Measurements from ENCODE around the gene GLDC.
A peak's percentile ranks its signal among the peaks of the same experiment; 100 is the strongest.

Gene GLDC

GRCh38 chr9:6680797-6681146 is 35.2 kb upstream of the GLDC start:
- H3K4me3 ChIP-seq (ENCODE audit: low read depth in 1 of 2, low read length in 2 of 2) = peak overlapping the region; percentile 77 to 97
- no peaks in the 10 kb centered on the region for H3K27me3 ChIP-seq (ENCODE audit: control insufficient read depth in 1 of 2, insufficient read depth in 2 of 2, low read length in 2 of 2)
- peak overlapping the region; percentile 91 to 96 for H3K9ac ChIP-seq (ENCODE audit: low read depth in 1 of 2, low read length in 2 of 2)
- peaks cover 3 to 8% of the 10 kb centered on the region in 2 donors for H3K4me1 ChIP-seq (ENCODE audit: control insufficient read depth in 1 of 2, insufficient read depth in 2 of 2, low read length in 2 of 2)
- peak overlapping the region; percentile 99 for H3K27ac ChIP-seq (ENCODE audit: low read depth, low read length)
- no peaks in the 10 kb centered on the region for H3K36me3 ChIP-seq (ENCODE audit: control insufficient read depth in 1 of 2, insufficient read depth in 2 of 2, low read length in 2 of 2)
- no peaks in the 10 kb centered on the region for H3K9me3 ChIP-seq (ENCODE audit: control insufficient read depth in 1 of 2, low read length in 2 of 2)

GRCh38 chr9:6677803-6678202 is 32.3 kb upstream of the GLDC start:
- Histone ChIP-seq H3K27me3 (ENCODE audit: control insufficient read depth in 1 of 2, insufficient read depth in 2 of 2, low read length in 2 of 2) (no peaks in the 10 kb centered on the region), H3K4me3 (ENCODE audit: low read depth in 1 of 2, low read length in 2 of 2) (no peak overlapping the region), H3K36me3 (ENCODE audit: control insufficient read depth in 1 of 2, insufficient read depth in 2 of 2, low read length in 2 of 2) (no peaks in the 10 kb centered on the region), H3K27ac (ENCODE audit: low read depth, low read length) (no peak overlapping the region), H3K9ac (ENCODE audit: low read depth in 1 of 2, low read length in 2 of 2) (no peak overlapping the region), H3K9me3 (ENCODE audit: control insufficient read depth in 1 of 2, low read length in 2 of 2) (no peaks in the 10 kb centered on the region), H3K4me1 (ENCODE audit: control insufficient read depth in 1 of 2, insufficient read depth in 2 of 2, low read length in 2 of 2) (peaks cover 3 to 4% of the 10 kb centered on the region in 2 donors)

- Histone ChIP-seq H3K36me3 (ENCODE audit: control insufficient read depth in 1 of 2, insufficient read depth in 2 of 2, low read length in 2 of 2) (no peaks in the 10 kb centered on the region), H3K27me3 (ENCODE audit: control insufficient read depth in 1 of 2, insufficient read depth in 2 of 2, low read length in 2 of 2) (no peaks in the 10 kb centered on the region), H3K27ac (ENCODE audit: low read depth, low read length) (no peak overlapping the region), H3K4me3 (ENCODE audit: low read depth in 1 of 2, low read length in 2 of 2) (no peak overlapping the region), H3K9ac (ENCODE audit: low read depth in 1 of 2, low read length in 2 of 2) (no peak overlapping the region), H3K4me1 (ENCODE audit: control insufficient read depth in 1 of 2, insufficient read depth in 2 of 2, low read length in 2 of 2) (peaks cover 0 to 4% of the 10 kb centered on the region in 2 donors), H3K9me3 (ENCODE audit: control insufficient read depth in 1 of 2, low read length in 2 of 2) (no peaks in the 10 kb centered on the region)
Measured at GRCh38 chr9:6676254-6676921, 30.9 kb upstream of the GLDC start.

- H3K4me1 ChIP-seq (ENCODE audit: control insufficient read depth in 1 of 2, insufficient read depth in 2 of 2, low read length in 2 of 2) = peaks cover 0 to under 1% of the 10 kb centered on the region in 2 donors
- H3K4me3 ChIP-seq (ENCODE audit: low read depth in 1 of 2, low read length in 2 of 2) = no peak overlapping the region
- no peak overlapping the region for H3K9ac ChIP-seq (ENCODE audit: low read depth in 1 of 2, low read length in 2 of 2)
- H3K36me3 ChIP-seq (ENCODE audit: control insufficient read depth in 1 of 2, insufficient read depth in 2 of 2, low read length in 2 of 2) = no peaks in the 10 kb centered on the region
- no peaks in the 10 kb centered on the region for H3K27me3 ChIP-seq (ENCODE audit: control insufficient read depth in 1 of 2, insufficient read depth in 2 of 2, low read length in 2 of 2)
- H3K9me3 ChIP-seq (ENCODE audit: control insufficient read depth in 1 of 2, low read length in 2 of 2) = no peaks in the 10 kb centered on the region
- no peak overlapping the region for H3K27ac ChIP-seq (ENCODE audit: low read depth, low read length)
Measured at GRCh38 chr9:6675268-6675667, 29.7 kb upstream of the GLDC start.

- Histone ChIP-seq H3K27me3 (ENCODE audit: control insufficient read depth in 1 of 2, insufficient read depth in 2 of 2, low read length in 2 of 2) (no peaks in the 10 kb centered on the region), H3K9ac (ENCODE audit: low read depth in 1 of 2, low read length in 2 of 2) (no peak overlapping the region), H3K27ac (ENCODE audit: low read depth, low read length) (no peak overlapping the region), H3K4me1 (ENCODE audit: control insufficient read depth in 1 of 2, insufficient read depth in 2 of 2, low read length in 2 of 2) (no peaks in the 10 kb centered on the region), H3K9me3 (ENCODE audit: control insufficient read depth in 1 of 2, low read length in 2 of 2) (no peaks in the 10 kb centered on the region), H3K36me3 (ENCODE audit: control insufficient read depth in 1 of 2, insufficient read depth in 2 of 2, low read length in 2 of 2) (no peaks in the 10 kb centered on the region), H3K4me3 (ENCODE audit: low read depth in 1 of 2, low read length in 2 of 2) (no peak overlapping the region)
Measured at GRCh38 chr9:6673326-6674025, 27.9 kb upstream of the GLDC start.

- no peaks in the 10 kb centered on the region for H3K9me3 ChIP-seq (ENCODE audit: control insufficient read depth in 1 of 2, low read length in 2 of 2)
- H3K36me3 ChIP-seq (ENCODE audit: control insufficient read depth in 1 of 2, insufficient read depth in 2 of 2, low read length in 2 of 2) = no peaks in the 10 kb centered on the region
- H3K27ac ChIP-seq (ENCODE audit: low read depth, low read length) = no peak overlapping the region
- H3K27me3 ChIP-seq (ENCODE audit: control insufficient read depth in 1 of 2, insufficient read depth in 2 of 2, low read length in 2 of 2) = no peaks in the 10 kb centered on the region
- H3K4me3 ChIP-seq (ENCODE audit: low read depth in 1 of 2, low read length in 2 of 2) = no peak overlapping the region
- H3K9ac ChIP-seq (ENCODE audit: low read depth in 1 of 2, low read length in 2 of 2) = no peak overlapping the region
- no peaks in the 10 kb centered on the region for H3K4me1 ChIP-seq (ENCODE audit: control insufficient read depth in 1 of 2, insufficient read depth in 2 of 2, low read length in 2 of 2)
Measured at GRCh38 chr9:6672118-6672517, 26.6 kb upstream of the GLDC start.

GRCh38 chr9:6671416-6671815 is 25.9 kb upstream of the GLDC start:
- H3K27ac ChIP-seq (ENCODE audit: low read depth, low read length) = no peak overlapping the region
- no peak overlapping the region for H3K9ac ChIP-seq (ENCODE audit: low read depth in 1 of 2, low read length in 2 of 2)
- no peaks in the 10 kb centered on the region for H3K4me1 ChIP-seq (ENCODE audit: control insufficient read depth in 1 of 2, insufficient read depth in 2 of 2, low read length in 2 of 2)

GRCh38 chr9:6669881-6670280 is 24.4 kb upstream of the GLDC start:
- H3K27me3 ChIP-seq (ENCODE audit: control insufficient read depth in 1 of 2, insufficient read depth in 2 of 2, low read length in 2 of 2) = no peaks in the 10 kb centered on the region
- H3K36me3 ChIP-seq (ENCODE audit: control insufficient read depth in 1 of 2, insufficient read depth in 2 of 2, low read length in 2 of 2) = no peaks in the 10 kb centered on the region
- H3K4me1 ChIP-seq (ENCODE audit: control insufficient read depth in 1 of 2, insufficient read depth in 2 of 2, low read length in 2 of 2) = peaks cover 0 to 2% of the 10 kb centered on the region in 2 donors
- no peak overlapping the region for H3K27ac ChIP-seq (ENCODE audit: low read depth, low read length)
- H3K9ac ChIP-seq (ENCODE audit: low read depth in 1 of 2, low read length in 2 of 2) = no peak overlapping the region
- no peak overlapping the region for H3K4me3 ChIP-seq (ENCODE audit: low read depth in 1 of 2, low read length in 2 of 2)
- no peaks in the 10 kb centered on the region for H3K9me3 ChIP-seq (ENCODE audit: control insufficient read depth in 1 of 2, low read length in 2 of 2)

More at GRCh38 chr9:6671416-6671815, 25.9 kb upstream of the GLDC start:
- H3K36me3 ChIP-seq (ENCODE audit: control insufficient read depth in 1 of 2, insufficient read depth in 2 of 2, low read length in 2 of 2) = no peaks in the 10 kb centered on the region
- H3K9me3 ChIP-seq (ENCODE audit: control insufficient read depth in 1 of 2, low read length in 2 of 2) = no peaks in the 10 kb centered on the region
- no peak overlapping the region for H3K4me3 ChIP-seq (ENCODE audit: low read depth in 1 of 2, low read length in 2 of 2)
- H3K27me3 ChIP-seq (ENCODE audit: control insufficient read depth in 1 of 2, insufficient read depth in 2 of 2, low read length in 2 of 2) = no peaks in the 10 kb centered on the region

- Histone ChIP-seq H3K27ac (ENCODE audit: low read depth, low read length) (no peak overlapping the region), H3K4me3 (ENCODE audit: low read depth in 1 of 2, low read length in 2 of 2) (no peak overlapping the region), H3K9ac (ENCODE audit: low read depth in 1 of 2, low read length in 2 of 2) (no peak overlapping the region), H3K27me3 (ENCODE audit: control insufficient read depth in 1 of 2, insufficient read depth in 2 of 2, low read length in 2 of 2) (no peaks in the 10 kb centered on the region), H3K36me3 (ENCODE audit: control insufficient read depth in 1 of 2, insufficient read depth in 2 of 2, low read length in 2 of 2) (no peaks in the 10 kb centered on the region), H3K9me3 (ENCODE audit: control insufficient read depth in 1 of 2, low read length in 2 of 2) (no peaks in the 10 kb centered on the region), H3K4me1 (ENCODE audit: control insufficient read depth in 1 of 2, insufficient read depth in 2 of 2, low read length in 2 of 2) (peaks cover 0 to 10% of the 10 kb centered on the region in 2 donors)
Measured at GRCh38 chr9:6667633-6668280, 22.2 kb upstream of the GLDC start.

- no peaks in the 10 kb centered on the region for H3K9me3 ChIP-seq (ENCODE audit: control insufficient read depth in 1 of 2, low read length in 2 of 2)
- no peaks in the 10 kb centered on the region for H3K36me3 ChIP-seq (ENCODE audit: control insufficient read depth in 1 of 2, insufficient read depth in 2 of 2, low read length in 2 of 2)
- no peak overlapping the region for H3K27ac ChIP-seq (ENCODE audit: low read depth, low read length)
- H3K4me1 ChIP-seq (ENCODE audit: control insufficient read depth in 1 of 2, insufficient read depth in 2 of 2, low read length in 2 of 2) = peaks cover 0 to 10% of the 10 kb centered on the region in 2 donors
- no peak overlapping the region for H3K9ac ChIP-seq (ENCODE audit: low read depth in 1 of 2, low read length in 2 of 2)
- H3K27me3 ChIP-seq (ENCODE audit: control insufficient read depth in 1 of 2, insufficient read depth in 2 of 2, low read length in 2 of 2) = no peaks in the 10 kb centered on the region
- H3K4me3 ChIP-seq (ENCODE audit: low read depth in 1 of 2, low read length in 2 of 2) = no peak overlapping the region
Measured at GRCh38 chr9:6667080-6667479, 21.6 kb upstream of the GLDC start.
